OCI-LY3 (cell line): ENCODE data around the gene SANBR.
"Not testable (repeated sequence)": the region's sequence is repeated elsewhere in the genome, so short reads cannot be mapped to it uniquely, and the experiment has no call there.

Experiments used
- H2AFZ ChIP-seq: fragments of 200-600, 300-600 bp; shearing (Covaris generic); 2 replicates; pipeline ENCODE4 v1.6.0; 2014; ENCODE audit warnings: antibody characterized with exemption, low read depth, low read length
- H3K27ac ChIP-seq: fragments of 200-600, 300-600 bp; sonication (generic); 2 replicates; pipeline ENCODE4 v1.5.1; 2014; ENCODE audit warnings: mild to moderate bottlenecking, low read length, moderate library complexity, mixed read lengths
- H3K27me3 ChIP-seq: fragments of 200-600, 300-600 bp; sonication (generic); 2 replicates; pipeline ENCODE4 v1.6.1; 2014; ENCODE audit warnings: low read depth, low read length, mixed read lengths
- H3K36me3 ChIP-seq: fragments of 200-600, 300-600 bp; sonication (generic); replicated peaks from 2 replicates; pipeline ENCODE3; 2014; ENCODE audit warnings: low read depth, low read length, mixed read lengths
- H3K4me1 ChIP-seq: fragments of 300-600, 200-600 bp; sonication (generic); 2 replicates; pipeline ENCODE4 v1.6.1; 2014; ENCODE audit warnings: low read length, mixed read lengths
- H3K4me2 ChIP-seq: fragments of 200-600, 300-600 bp; sonication (generic); 2 replicates; pipeline ENCODE4 v1.6.1; 2014; ENCODE audit warnings: low read length, mixed read lengths
- H3K4me3 ChIP-seq: fragments of 300-600, 200-600 bp; sonication (generic); 2 replicates; pipeline ENCODE4 v1.5.1; 2014; ENCODE audit warnings: antibody characterized with exemption, mild to moderate bottlenecking, low read length, moderate library complexity
- H3K79me2 ChIP-seq: fragments of 300-600, 200-600 bp; shearing (Covaris generic); 2 replicates; pipeline ENCODE4 v1.6.1; 2014; ENCODE audit warnings: mild to moderate bottlenecking, low read length, mixed read lengths
- H3K9ac ChIP-seq: fragments of 300-600, 200-600 bp; shearing (Covaris generic); 2 replicates; pipeline ENCODE4 v1.6.0; 2014; ENCODE audit warnings: mild to moderate bottlenecking, low read length, moderate library complexity
- H3K9me3 ChIP-seq: fragments of 200-600, 300-600 bp; shearing (Covaris generic); 2 replicates; pipeline ENCODE4 v1.6.1; 2014; ENCODE audit warnings: low read length, mixed read lengths; ENCODE audit not compliant: insufficient read depth
- H4K20me1 ChIP-seq: fragments of 200-600, 300-600 bp; sonication (generic); 2 replicates; pipeline ENCODE4 v1.6.1; 2016; ENCODE audit warnings: low read length, mixed read lengths; ENCODE audit not compliant: insufficient read depth
- CTCF ChIP-seq: fragments of 200-600, 300-600 bp; sonication (generic); IDR thresholded peaks from 2 replicates; pipeline ENCODE4 v1.5.1; 2014; ENCODE audit warnings: antibody characterized with exemption, low read length, low read depth
- EZH2phosphoT487 ChIP-seq: fragments of 200-600 bp; shearing (Covaris generic); IDR thresholded peaks from 2 replicates; pipeline ENCODE4 v1.6.1; 2018; ENCODE audit warnings: antibody characterized with exemption, mixed run types, low read depth

Gene SANBR

GRCh38 chr2:61023670-61024069 lies 42.0 kb upstream of the SANBR start:
- H3K36me3 ChIP-seq: peaks cover 8% of the 10 kb centered on the region
- peaks cover 9% of the 10 kb centered on the region for H3K4me1 ChIP-seq
- no peak for TF ChIP-seq EZH2phosphoT487
- no peak overlapping the region for H2AFZ ChIP-seq
- no peak overlapping the region for H3K9ac ChIP-seq
- H3K4me2 ChIP-seq: no peak overlapping the region
- no peak overlapping the region for H3K4me3 ChIP-seq
- no peaks in the 10 kb centered on the region for H4K20me1 ChIP-seq
- no peaks in the 10 kb centered on the region for H3K9me3 ChIP-seq
- H3K27ac ChIP-seq: no peak overlapping the region
- no peaks in the 10 kb centered on the region for H3K27me3 ChIP-seq
- H3K79me2 ChIP-seq: peaks cover 41% of the 10 kb centered on the region

- Histone ChIP-seq H3K36me3 (peaks cover 24% of the 10 kb centered on the region), H3K4me2 (no peak overlapping the region), H3K79me2 (peaks cover 8% of the 10 kb centered on the region), H3K27ac (no peak overlapping the region), H3K9me3 (no peaks in the 10 kb centered on the region), H3K9ac (no peak overlapping the region), H2AFZ (no peak overlapping the region), H3K27me3 (no peaks in the 10 kb centered on the region), H3K4me3 (no peak overlapping the region), H4K20me1 (no peaks in the 10 kb centered on the region), H3K4me1 (no peaks in the 10 kb centered on the region)
- no peak for TF ChIP-seq CTCF
- no peak for TF ChIP-seq EZH2phosphoT487
These were observed 36.1 kb upstream of the SANBR start for GRCh38 chr2:61029533-61029932.

- not testable (repeated sequence) for H3K27ac ChIP-seq, H3K9ac ChIP-seq, H3K4me1 ChIP-seq, H3K79me2 ChIP-seq, H3K4me3 ChIP-seq, H4K20me1 ChIP-seq, H3K4me2 ChIP-seq, H3K9me3 ChIP-seq, H2AFZ ChIP-seq, H3K27me3 ChIP-seq
- H3K36me3 ChIP-seq: peaks cover 22% of the 10 kb centered on the region
These were observed 31.1 kb upstream of the SANBR start for GRCh38 chr2:61034592-61034991.

- not testable (repeated sequence) for H3K79me2 ChIP-seq, H3K27ac ChIP-seq, H3K9ac ChIP-seq, H3K4me3 ChIP-seq, H3K27me3 ChIP-seq, H3K9me3 ChIP-seq, H3K4me1 ChIP-seq, H3K4me2 ChIP-seq, H2AFZ ChIP-seq, H4K20me1 ChIP-seq
- peaks cover 17% of the 10 kb centered on the region for H3K36me3 ChIP-seq
These were observed 29.0 kb upstream of the SANBR start for GRCh38 chr2:61036643-61037042.

GRCh38 chr2:61042807-61043206 lies 22.9 kb upstream of the SANBR start:
- Histone ChIP-seq H3K79me2 (no peaks in the 10 kb centered on the region), H3K4me1 (peaks cover 4% of the 10 kb centered on the region)
- TF ChIP-seq EZH2phosphoT487 (no peak), CTCF (no peak)

More at GRCh38 chr2:61042807-61043206, 22.9 kb upstream of the SANBR start:
- Histone ChIP-seq H3K4me2 (no peak overlapping the region), H3K27ac (no peak overlapping the region), H3K4me3 (no peak overlapping the region), H3K27me3 (no peaks in the 10 kb centered on the region), H4K20me1 (no peaks in the 10 kb centered on the region), H2AFZ (no peak overlapping the region), H3K9me3 (no peaks in the 10 kb centered on the region), H3K9ac (no peak overlapping the region), H3K36me3 (peaks cover 16% of the 10 kb centered on the region)
